Glutamatergic neuron (in vitro differentiated cells): Measurements from ENCODE around the gene EIF3M. TPM values are rescaled to one million over a fixed set of nuclear protein-coding genes. Genes with fewer than 3 reads are reported as not detected.
"Not testable (repeated sequence)": the region's sequence is repeated elsewhere in the genome, so short reads cannot be mapped to it uniquely, and the experiment has no call there.

Source experiments
- DNase-seq: peaks from one replicate; pipeline ENCODE4 v3.0.0; 2022
- H3K27ac Mint-ChIP-seq: one replicate; pipeline ENCODE4 v1.8.0; 2020; ENCODE audit warnings: mild to moderate bottlenecking, mixed read lengths, inconsistent platforms; ENCODE audit not compliant: unreplicated experiment
- H3K27me3 Mint-ChIP-seq: one replicate; pipeline ENCODE4 v1.8.0; 2020; ENCODE audit warnings: mild to moderate bottlenecking, moderate library complexity, mixed read lengths, inconsistent platforms; ENCODE audit not compliant: unreplicated experiment
- H3K36me3 Mint-ChIP-seq: one replicate; pipeline ENCODE4 v1.8.0; 2020; ENCODE audit warnings: mild to moderate bottlenecking, mixed read lengths, inconsistent platforms; ENCODE audit not compliant: unreplicated experiment
- H3K4me1 Mint-ChIP-seq: one replicate; pipeline ENCODE4 v1.8.0; 2020; ENCODE audit warnings: mild to moderate bottlenecking, low read depth, mixed read lengths, inconsistent platforms; ENCODE audit not compliant: unreplicated experiment
- H3K4me3 Mint-ChIP-seq: one replicate; pipeline ENCODE4 v1.8.0; 2020; ENCODE audit warnings: mild to moderate bottlenecking, mixed read lengths, inconsistent platforms; ENCODE audit not compliant: unreplicated experiment
- H3K9me3 Mint-ChIP-seq: one replicate; pipeline ENCODE4 v1.8.0; 2020; ENCODE audit warnings: mild to moderate bottlenecking, moderate library complexity, mixed read lengths, inconsistent platforms; ENCODE audit not compliant: unreplicated experiment
- CTCF ChIP-seq: fragments of 200-600 bp; sonication (generic); IDR thresholded peaks from one replicate; pipeline ENCODE4 v1.5.0; 2021; ENCODE audit not compliant: partially characterized antibody, unreplicated experiment
- total RNA-seq: library from RNA; stranded (reverse); fragmentation: NEBNext Ultra II Directional; extraction: Animal tissue kit (Norgen Biotek cat#: 25700); gene quantifications from one replicate; pipeline ENCODE4 v1.2.1, GENCODE V29; 2021; ENCODE audit not compliant: unreplicated experiment

The EIF3M gene
- total RNA-seq, 1 donor from 2014 or later, result 135 TPM

- Mint-ChIP-seq H3K36me3 (peaks cover 20% of the 10 kb centered on the region), H3K27me3 (no peaks in the 10 kb centered on the region), H3K9me3 (peaks cover 1% of the 10 kb centered on the region), H3K4me3 (no peak overlapping the region), H3K4me1 (no peaks in the 10 kb centered on the region), H3K27ac (no peak overlapping the region)
- no peak for DNase-seq
- no peak for TF ChIP-seq CTCF
These were observed 22.6 kb downstream of the EIF3M start for GRCh38 chr11:32606220-32606619.

- not testable (repeated sequence) for H3K4me1 Mint-ChIP-seq, H3K9me3 Mint-ChIP-seq, DNase-seq, H3K4me3 Mint-ChIP-seq, H3K27ac Mint-ChIP-seq, H3K27me3 Mint-ChIP-seq
- peaks cover 20% of the 10 kb centered on the region for H3K36me3 Mint-ChIP-seq
These were observed 25.2 kb downstream of the EIF3M start for GRCh38 chr11:32608826-32609225.

- no peak for DNase-seq
- no peak for TF ChIP-seq CTCF
- peaks cover 1% of the 10 kb centered on the region for H3K9me3 Mint-ChIP-seq
- H3K27me3 Mint-ChIP-seq, result no peaks in the 10 kb centered on the region
- H3K27ac Mint-ChIP-seq, result no peak overlapping the region
- peaks cover 4% of the 10 kb centered on the region for H3K4me1 Mint-ChIP-seq
- peaks cover 20% of the 10 kb centered on the region for H3K36me3 Mint-ChIP-seq
- H3K4me3 Mint-ChIP-seq, result no peak overlapping the region
These were observed 27.2 kb downstream of the EIF3M start for GRCh38 chr11:32610797-32611352.

GRCh38 chr11:32613500-32614151 lies 30.0 kb downstream of the EIF3M start:
- Mint-ChIP-seq H3K27ac (no peak overlapping the region), H3K4me1 (peaks cover 4% of the 10 kb centered on the region), H3K4me3 (no peak overlapping the region), H3K9me3 (no peaks in the 10 kb centered on the region), H3K36me3 (peaks cover 10% of the 10 kb centered on the region), H3K27me3 (no peaks in the 10 kb centered on the region)
- no peak for TF ChIP-seq CTCF
- DNase-seq, result no peak

DNA sequence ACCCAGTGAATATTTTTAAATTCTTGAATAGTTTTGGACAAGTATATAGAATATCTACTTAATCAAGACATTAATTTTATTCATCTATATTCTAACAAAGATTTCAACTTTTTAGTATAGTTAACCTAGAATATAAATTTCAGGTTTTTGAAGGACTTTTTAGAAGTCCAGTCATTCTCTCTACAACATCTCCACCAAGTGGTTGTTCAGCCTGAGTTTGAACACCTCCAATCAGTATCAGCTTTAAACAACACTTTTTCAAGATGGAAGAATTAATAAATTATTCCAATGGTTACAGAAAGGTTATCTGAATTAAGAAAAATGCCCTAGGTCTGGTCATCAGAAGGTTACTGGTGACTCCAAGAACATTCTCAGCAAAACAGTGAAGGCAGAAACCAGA lies 31.8 kb downstream of the EIF3M start:
- no peak for TF ChIP-seq CTCF
- peaks cover 4% of the 10 kb centered on the region for H3K4me1 Mint-ChIP-seq
- no peaks in the 10 kb centered on the region for H3K9me3 Mint-ChIP-seq
- H3K36me3 Mint-ChIP-seq, result no peaks in the 10 kb centered on the region
- DNase-seq, result no peak
- H3K27ac Mint-ChIP-seq, result no peak overlapping the region
- H3K27me3 Mint-ChIP-seq, result no peaks in the 10 kb centered on the region
- no peak overlapping the region for H3K4me3 Mint-ChIP-seq
